ENCODE data around the gene TAS2R60.
"Not testable (repeated sequence)": the region's sequence is repeated elsewhere in the genome, so short reads cannot be mapped to it uniquely, and the experiment has no call there.

The TAS2R60 gene

GRCh38 chr7:143443153-143443552, at the start of gene TAS2R60:
TAS2R60 (plus strand) TSS chr7:143443453; CDS start chr7:143443453, 0 bp downstream.
- DNase-seq: no peak

GRCh38 chr7:143394068-143394467, 49.2 kb upstream of the TAS2R60 start:
- no peak for DNase-seq

- no peak for DNase-seq
Measured at GRCh38 chr7:143394777-143395176, 48.5 kb upstream of the TAS2R60 start.

GRCh38 chr7:143395187-143396149, 47.8 kb upstream of the TAS2R60 start:
- DNase-seq: peak in 1 of 2 experiments; percentile 30

GRCh38 chr7:143396182-143396581, 47.1 kb upstream of the TAS2R60 start:
- DNase-seq: no peak

GRCh38 chr7:143396625-143397556, 46.4 kb upstream of the TAS2R60 start:
- no peak for DNase-seq

- no peak for DNase-seq
Measured at GRCh38 chr7:143397710-143398530, 45.3 kb upstream of the TAS2R60 start.

- DNase-seq: no peak
Measured at GRCh38 chr7:143398616-143399015, 44.6 kb upstream of the TAS2R60 start.

- no peak for DNase-seq
Measured at GRCh38 chr7:143399151-143399550, 44.1 kb upstream of the TAS2R60 start.

GRCh38 chr7:143399642-143400041, 43.6 kb upstream of the TAS2R60 start:
- DNase-seq: no peak

- DNase-seq: no peak
Measured at GRCh38 chr7:143401265-143401664, 42.0 kb upstream of the TAS2R60 start.

GRCh38 chr7:143402233-143402632, 41.0 kb upstream of the TAS2R60 start:
- not testable (repeated sequence) for DNase-seq

GRCh38 chr7:143405173-143406001, 37.9 kb upstream of the TAS2R60 start:
- no peak for DNase-seq

GRCh38 chr7:143406002-143406357, 37.3 kb upstream of the TAS2R60 start:
- DNase-seq: no peak

- DNase-seq: no peak
Measured at GRCh38 chr7:143407287-143408251, 35.7 kb upstream of the TAS2R60 start.

GRCh38 chr7:143408252-143408685, 35.0 kb upstream of the TAS2R60 start:
- DNase-seq: no peak

GRCh38 chr7:143408686-143409561, 34.3 kb upstream of the TAS2R60 start, which contains the start of gene EPHA1:
EPHA1 (minus strand) TSS chr7:143408856; CDS start chr7:143408805, 51 bp downstream.
- no peak for DNase-seq

- no peak for DNase-seq
Measured at GRCh38 chr7:143410521-143411004, 32.7 kb upstream of the TAS2R60 start.

Data from SHP77 (cell line).